Measurements from ENCODE around the gene ERBB4.

ERBB4 gene

DNA sequence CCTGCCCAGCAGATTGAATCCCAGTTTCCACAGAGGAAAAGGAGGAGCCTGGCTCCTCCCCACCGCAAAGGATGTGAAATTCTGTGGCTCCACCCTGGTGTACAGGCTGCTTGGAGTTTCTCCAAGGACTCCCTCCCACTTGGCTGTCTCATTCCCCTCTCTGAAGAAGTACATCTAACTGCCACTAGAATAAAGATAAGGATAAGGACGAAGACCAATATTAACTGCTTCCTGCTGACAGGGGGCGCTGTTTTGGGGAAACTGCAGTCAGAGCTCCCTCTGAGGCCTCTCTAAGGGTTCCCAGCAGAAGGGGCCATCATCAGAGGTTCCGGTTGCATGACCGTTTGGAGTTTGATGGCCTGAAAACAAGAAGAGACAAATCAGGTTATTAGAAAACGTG is 1191.3 kb downstream of the ERBB4 start:
- H3K36me3 ChIP-seq (ENCODE audit: insufficient read depth), result no peaks in the 10 kb centered on the region
- H3K79me2 ChIP-seq (ENCODE audit: insufficient read depth, low read depth), result no peaks in the 10 kb centered on the region
- no peak overlapping the region for H3K4me2 ChIP-seq
- no peak overlapping the region for H3K9ac ChIP-seq
- H3K27me3 ChIP-seq (ENCODE audit: insufficient read depth, low read depth), result no peaks in the 10 kb centered on the region
- no peak overlapping the region for H2AFZ ChIP-seq (ENCODE audit: low read depth)
- H3K4me1 ChIP-seq (ENCODE audit: low read depth, poor library complexity, severe bottlenecking), result no peaks in the 10 kb centered on the region
- no peak overlapping the region for H3K4me3 ChIP-seq (IDR thresholded peaks at IDR 0.05; ENCODE audit: insufficient read depth, low read depth, low read length)
- H4K20me1 ChIP-seq (ENCODE audit: insufficient read depth), result no peaks in the 10 kb centered on the region
- TF ChIP-seq, protein P1, sequence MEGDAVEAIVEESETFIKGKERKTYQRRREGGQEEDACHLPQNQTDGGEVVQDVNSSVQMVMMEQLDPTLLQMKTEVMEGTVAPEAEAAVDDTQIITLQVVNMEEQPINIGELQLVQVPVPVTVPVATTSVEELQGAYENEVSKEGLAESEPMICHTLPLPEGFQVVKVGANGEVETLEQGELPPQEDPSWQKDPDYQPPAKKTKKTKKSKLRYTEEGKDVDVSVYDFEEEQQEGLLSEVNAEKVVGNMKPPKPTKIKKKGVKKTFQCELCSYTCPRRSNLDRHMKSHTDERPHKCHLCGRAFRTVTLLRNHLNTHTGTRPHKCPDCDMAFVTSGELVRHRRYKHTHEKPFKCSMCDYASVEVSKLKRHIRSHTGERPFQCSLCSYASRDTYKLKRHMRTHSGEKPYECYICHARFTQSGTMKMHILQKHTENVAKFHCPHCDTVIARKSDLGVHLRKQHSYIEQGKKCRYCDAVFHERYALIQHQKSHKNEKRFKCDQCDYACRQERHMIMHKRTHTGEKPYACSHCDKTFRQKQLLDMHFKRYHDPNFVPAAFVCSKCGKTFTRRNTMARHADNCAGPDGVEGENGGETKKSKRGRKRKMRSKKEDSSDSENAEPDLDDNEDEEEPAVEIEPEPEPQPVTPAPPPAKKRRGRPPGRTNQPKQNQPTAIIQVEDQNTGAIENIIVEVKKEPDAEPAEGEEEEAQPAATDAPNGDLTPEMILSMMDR (conservative IDR thresholded peaks at IDR 0.05; ENCODE audit: low read depth, low read length), result peak; percentile 32; the same call in 1 of the 2 replicates
- H3K27ac ChIP-seq, result no peak overlapping the region

DNA sequence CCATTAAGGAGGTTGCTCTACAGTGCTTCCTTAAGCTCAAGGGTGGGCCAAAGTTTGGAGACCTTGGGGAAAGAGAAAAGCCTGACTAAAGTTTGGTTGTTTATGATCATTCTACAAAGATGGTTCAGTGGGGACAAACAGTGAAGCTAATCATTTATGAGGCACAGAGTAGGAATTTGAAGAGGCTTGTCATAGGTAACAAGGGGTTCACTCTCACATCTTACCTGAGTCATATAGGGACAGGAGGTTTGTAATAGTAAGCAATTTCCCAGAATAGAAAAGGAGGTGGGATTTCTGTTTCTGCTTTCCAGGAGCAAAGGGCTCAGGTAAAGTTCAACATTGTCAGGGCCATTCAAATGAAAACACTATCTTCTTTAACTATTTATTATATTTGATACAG is 1194.3 kb downstream of the ERBB4 start:
- no peaks in the 10 kb centered on the region for H4K20me1 ChIP-seq (ENCODE audit: insufficient read depth)
- H3K79me2 ChIP-seq (ENCODE audit: insufficient read depth, low read depth), result no peaks in the 10 kb centered on the region
- no peak overlapping the region for H3K9ac ChIP-seq
- no peak overlapping the region for H2AFZ ChIP-seq (ENCODE audit: low read depth)
- TF ChIP-seq, protein P1 (conservative IDR thresholded peaks at IDR 0.05; ENCODE audit: low read depth, low read length), result no peak
- H3K4me1 ChIP-seq (ENCODE audit: low read depth, poor library complexity, severe bottlenecking), result no peaks in the 10 kb centered on the region
- H3K36me3 ChIP-seq (ENCODE audit: insufficient read depth), result no peaks in the 10 kb centered on the region
- no peak overlapping the region for H3K27ac ChIP-seq
- H3K27me3 ChIP-seq (ENCODE audit: insufficient read depth, low read depth), result no peaks in the 10 kb centered on the region
- H3K4me3 ChIP-seq (IDR thresholded peaks at IDR 0.05; ENCODE audit: insufficient read depth, low read depth, low read length), result no peak overlapping the region
- no peak overlapping the region for H3K4me2 ChIP-seq

DNA sequence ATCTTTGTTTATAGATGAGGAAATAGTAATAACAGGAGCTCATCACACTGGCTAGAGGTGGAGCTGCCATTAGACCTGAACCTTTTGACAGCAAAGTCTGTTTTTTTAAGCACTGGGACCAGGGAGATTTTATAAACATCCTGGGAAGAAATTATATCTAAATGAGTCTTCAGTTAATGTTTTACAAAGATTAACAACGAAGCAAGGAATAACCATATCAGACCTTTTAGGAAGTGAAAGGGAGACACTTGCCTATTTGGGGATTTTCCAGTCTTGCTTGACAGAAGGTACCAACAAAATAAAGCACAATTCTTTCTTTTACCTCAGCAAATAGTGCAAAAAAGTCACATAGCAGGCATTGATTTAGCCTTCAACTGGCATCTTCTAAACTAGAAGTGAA is 1205.2 kb downstream of the ERBB4 start:
- Histone ChIP-seq H3K36me3 (ENCODE audit: insufficient read depth) (no peaks in the 10 kb centered on the region), H2AFZ (ENCODE audit: low read depth) (no peak overlapping the region), H3K4me1 (ENCODE audit: low read depth, poor library complexity, severe bottlenecking) (no peaks in the 10 kb centered on the region), H3K27me3 (ENCODE audit: insufficient read depth, low read depth) (no peaks in the 10 kb centered on the region), H3K27ac (no peak overlapping the region), H3K79me2 (ENCODE audit: insufficient read depth, low read depth) (no peaks in the 10 kb centered on the region), H4K20me1 (ENCODE audit: insufficient read depth) (no peaks in the 10 kb centered on the region), H3K4me3 (IDR thresholded peaks at IDR 0.05; ENCODE audit: insufficient read depth, low read depth, low read length) (no peak overlapping the region), H3K9ac (no peak overlapping the region), H3K4me2 (no peak overlapping the region)
- TF ChIP-seq, protein P1 (conservative IDR thresholded peaks at IDR 0.05; ENCODE audit: low read depth, low read length), result no peak

DNA sequence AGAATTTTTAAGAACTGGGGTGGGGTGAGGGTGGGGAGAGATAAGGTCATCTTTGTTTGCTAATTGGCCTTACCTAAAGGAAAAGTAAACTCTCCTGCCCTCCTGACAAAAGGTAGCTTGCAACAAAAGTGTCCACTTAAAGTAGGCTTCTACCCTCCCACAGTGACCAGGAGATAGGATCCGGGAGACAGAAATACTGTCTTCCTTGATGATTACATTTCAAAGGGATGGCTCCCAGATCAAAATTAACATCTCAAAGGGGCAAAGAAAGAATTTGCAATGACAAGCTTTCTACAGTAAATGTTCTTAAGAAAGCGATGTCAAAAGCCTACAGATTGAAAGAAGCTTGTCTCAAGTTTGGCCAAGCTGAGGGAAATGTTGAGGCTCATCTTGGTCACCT is 1206.9 kb downstream of the ERBB4 start:
- Histone ChIP-seq H3K36me3 (ENCODE audit: insufficient read depth) (no peaks in the 10 kb centered on the region), H3K4me1 (ENCODE audit: low read depth, poor library complexity, severe bottlenecking) (no peaks in the 10 kb centered on the region), H3K27ac (no peak overlapping the region), H3K4me2 (no peak overlapping the region), H4K20me1 (ENCODE audit: insufficient read depth) (no peaks in the 10 kb centered on the region), H2AFZ (ENCODE audit: low read depth) (no peak overlapping the region), H3K79me2 (ENCODE audit: insufficient read depth, low read depth) (no peaks in the 10 kb centered on the region), H3K4me3 (IDR thresholded peaks at IDR 0.05; ENCODE audit: insufficient read depth, low read depth, low read length) (no peak overlapping the region), H3K27me3 (ENCODE audit: insufficient read depth, low read depth) (no peaks in the 10 kb centered on the region), H3K9ac (no peak overlapping the region)
- TF ChIP-seq, protein P1 (conservative IDR thresholded peaks at IDR 0.05; ENCODE audit: low read depth, low read length), result no peak

Measured in KMS-11 (cell line).